GM21576 (cell line): Measurements from ENCODE around the gene MACROD2.

Experiments
- ATAC-seq: cut with Tn5 transposase; IDR thresholded peaks from one replicate; pipeline ENCODE4 v1.9.1; 2021; ENCODE audit warnings: mild to moderate bottlenecking, moderate library complexity; ENCODE audit not compliant: unreplicated experiment

Gene MACROD2

GRCh38 chr20:14838663-14839628 lies 843.6 kb downstream of the MACROD2 start:
- ATAC-seq: peak; percentile 86

DNA sequence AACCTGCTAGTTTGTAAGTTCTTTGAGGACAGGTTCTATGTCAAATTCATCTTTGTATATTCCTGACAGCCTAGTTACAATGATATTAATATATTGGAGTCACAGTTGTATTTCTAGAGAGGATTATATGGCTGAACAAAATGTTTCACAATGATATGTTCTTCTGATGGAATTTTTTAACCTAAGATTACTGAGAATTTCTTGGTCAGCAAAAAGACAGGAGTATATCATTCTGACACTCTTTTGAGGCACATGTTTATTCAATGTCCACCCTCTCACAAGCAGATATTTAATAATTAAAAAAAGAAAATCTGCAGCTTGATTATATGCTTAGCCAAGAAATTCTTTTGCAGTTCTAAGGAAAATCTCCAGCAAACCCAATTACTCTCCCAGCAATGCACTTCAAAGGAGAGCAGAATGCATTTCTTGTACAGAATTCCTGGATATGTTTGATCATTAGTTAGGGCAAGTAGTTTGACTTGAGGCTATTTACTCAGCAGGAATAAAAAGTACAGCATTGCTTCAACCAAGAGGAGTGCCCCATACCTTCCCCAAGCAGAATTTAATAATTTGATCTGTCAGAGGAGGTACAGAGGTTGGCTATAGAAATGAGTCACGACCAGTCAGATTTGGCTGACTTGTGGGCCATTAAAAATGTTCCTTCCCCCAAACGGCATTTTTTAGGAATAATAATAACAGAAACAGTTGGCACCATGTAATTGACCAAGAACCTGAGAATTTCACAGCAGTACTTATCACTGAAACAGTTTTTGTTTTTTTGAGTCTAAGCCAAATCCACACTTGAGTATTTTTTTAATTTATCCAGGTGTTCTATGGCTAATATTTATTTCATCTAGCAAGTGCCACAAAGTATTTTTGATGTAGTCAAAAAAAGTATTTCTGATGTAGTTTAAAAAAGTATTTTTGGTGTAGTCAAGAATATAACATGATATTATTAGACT lies 850.2 kb downstream of the MACROD2 start:
- no peak for ATAC-seq

GRCh38 chr20:14848806-14849205 lies 853.5 kb downstream of the MACROD2 start:
- no peak for ATAC-seq

GRCh38 chr20:14853079-14853478 lies 857.8 kb downstream of the MACROD2 start:
- peak; percentile 62 for ATAC-seq

DNA sequence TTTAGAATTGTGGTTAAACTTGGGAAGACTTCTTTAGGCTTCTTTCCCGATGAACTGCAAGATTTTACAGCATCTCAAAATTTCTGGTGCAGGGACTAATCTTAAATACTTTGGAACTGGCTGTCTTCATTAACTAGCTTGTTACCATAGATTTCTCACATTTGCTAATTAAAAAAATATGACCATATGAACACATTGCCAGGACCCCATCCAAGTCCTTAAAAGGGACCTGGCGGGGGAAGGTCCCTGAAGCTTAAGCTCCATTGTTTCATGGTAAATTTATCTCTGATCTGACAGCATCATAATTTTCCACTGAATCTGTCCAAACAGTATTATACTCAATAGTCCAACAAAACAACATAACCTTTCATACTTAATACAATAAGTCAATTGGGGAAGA lies 859.9 kb downstream of the MACROD2 start:
- ATAC-seq: no peak

DNA sequence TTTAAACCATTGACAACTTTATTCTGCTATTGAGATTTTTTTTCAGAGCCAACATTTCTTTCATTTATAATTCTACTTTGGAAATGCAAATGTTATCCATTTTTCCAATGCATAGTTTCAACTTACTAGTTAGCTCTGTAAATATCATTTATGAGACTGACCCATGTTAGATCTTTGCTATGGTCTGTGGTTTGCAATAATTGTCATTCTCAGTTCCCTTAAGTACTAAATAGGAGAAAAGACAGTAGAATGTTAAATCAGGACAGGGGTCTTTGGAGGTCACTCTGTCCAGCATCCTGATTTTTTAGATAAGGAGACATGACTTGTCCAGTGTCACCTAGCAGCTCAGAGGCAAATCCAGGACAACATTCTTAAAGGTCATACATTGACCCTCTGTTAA lies 864.3 kb downstream of the MACROD2 start:
- no peak for ATAC-seq

GRCh38 chr20:14860410-14860814 lies 865.1 kb downstream of the MACROD2 start:
- no peak for ATAC-seq

DNA sequence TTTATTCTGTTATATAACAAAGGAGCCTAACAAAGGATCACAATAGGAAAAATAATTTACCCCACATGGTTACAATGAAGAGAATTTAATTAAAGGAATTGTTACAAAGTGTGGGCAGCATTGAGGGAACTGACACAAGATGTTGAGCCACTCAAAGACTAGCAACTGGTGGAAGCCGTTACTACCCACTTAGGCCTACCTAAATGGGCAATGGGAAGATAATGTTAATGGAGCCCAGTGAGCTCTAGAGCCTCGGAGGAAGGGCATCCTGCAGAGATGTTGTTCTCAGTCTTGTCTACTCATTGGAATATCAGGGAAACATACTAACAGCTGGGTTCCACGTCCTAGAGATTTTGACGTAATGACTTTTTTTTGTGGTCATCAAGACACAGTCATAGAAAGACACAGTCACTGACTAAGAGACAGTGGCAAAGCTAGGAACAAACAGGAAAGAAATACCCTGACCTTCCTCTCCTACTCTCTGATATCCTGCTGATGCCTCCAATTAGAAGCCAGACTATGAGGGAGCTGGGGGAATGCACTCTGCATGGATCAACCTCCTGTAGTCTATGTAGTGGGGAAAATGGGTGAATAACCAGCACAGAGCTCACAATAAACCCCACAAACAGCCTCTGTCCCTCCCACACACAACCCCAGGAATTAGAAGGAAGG lies 865.8 kb downstream of the MACROD2 start:
- ATAC-seq: no peak

DNA sequence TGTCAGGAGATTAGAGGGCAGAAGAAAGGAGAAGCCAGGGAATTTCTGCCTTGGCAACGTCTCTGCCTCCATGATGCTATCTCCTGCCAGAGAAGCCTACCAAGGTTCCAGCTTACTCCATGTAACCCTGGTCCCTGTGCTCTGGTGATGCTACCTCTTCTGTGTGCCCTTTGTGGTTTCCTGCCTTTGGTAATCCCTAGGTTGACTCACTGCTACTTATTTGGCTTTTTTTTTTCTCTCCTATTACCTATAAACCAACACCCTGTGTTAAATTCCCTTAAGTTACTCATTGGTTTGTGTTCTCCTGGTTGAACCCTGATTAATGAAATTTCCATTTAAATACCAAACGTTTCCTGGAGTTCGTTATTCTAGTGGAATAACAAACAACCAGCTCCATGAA lies 869.9 kb downstream of the MACROD2 start:
- ATAC-seq: no peak

GRCh38 chr20:14865731-14866130 lies 870.4 kb downstream of the MACROD2 start:
- ATAC-seq: no peak

GRCh38 chr20:14866841-14867514 lies 871.7 kb downstream of the MACROD2 start:
- no peak for ATAC-seq

DNA sequence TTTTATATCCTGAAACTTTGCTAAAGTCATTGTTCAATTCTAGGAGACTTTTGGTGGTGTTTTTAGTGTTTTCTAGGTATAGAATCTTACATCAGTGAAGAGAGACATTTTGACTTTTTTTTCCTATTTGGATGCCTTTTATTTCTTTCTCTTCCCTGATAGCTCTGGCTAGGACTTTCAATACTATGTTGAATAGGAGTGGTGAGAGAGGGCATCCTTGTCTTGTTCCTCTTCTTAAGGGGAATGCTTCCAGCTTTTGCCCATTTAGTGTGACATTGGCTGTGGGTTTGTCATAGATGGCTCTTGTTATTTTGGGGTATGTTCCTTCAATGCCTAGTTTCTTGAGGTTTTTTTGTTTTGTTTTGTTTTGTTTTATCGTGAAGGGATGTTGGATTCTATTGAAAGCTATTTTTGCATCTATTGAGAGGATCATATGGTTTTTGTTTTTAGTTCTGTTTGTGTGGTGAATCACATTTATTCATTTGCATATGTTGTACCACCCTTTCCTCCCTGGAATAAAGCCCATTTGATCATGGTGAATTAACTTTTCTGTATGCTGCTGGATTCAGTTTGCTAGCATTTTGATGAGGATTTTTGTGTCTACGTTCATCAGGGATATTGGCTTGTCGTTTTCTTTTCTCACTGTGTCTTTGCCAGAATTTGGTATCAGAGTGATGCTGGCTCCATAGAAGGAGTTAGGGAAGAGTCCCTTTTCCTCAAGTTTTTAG lies 882.1 kb downstream of the MACROD2 start:
- no peak for ATAC-seq

DNA sequence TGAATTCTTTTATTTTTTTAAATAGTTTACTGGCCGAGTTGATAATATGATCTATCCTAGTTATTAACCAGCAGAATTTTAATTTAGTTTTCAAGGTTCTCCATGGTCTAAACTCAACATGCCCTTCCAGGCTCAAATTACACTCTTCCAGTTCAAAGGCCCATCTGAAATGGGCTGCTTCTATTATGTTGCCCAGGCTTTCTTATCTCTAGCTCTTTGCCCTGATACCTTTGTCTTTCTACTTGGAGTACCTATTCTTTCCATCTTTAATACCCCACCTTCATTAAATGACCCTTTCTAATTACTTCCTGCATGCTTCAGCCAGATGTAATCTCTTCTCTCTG lies 883.3 kb downstream of the MACROD2 start:
- no peak for ATAC-seq

GRCh38 chr20:14879020-14879697 lies 883.8 kb downstream of the MACROD2 start:
- no peak for ATAC-seq

GRCh38 chr20:14879839-14880238 lies 884.5 kb downstream of the MACROD2 start:
- ATAC-seq: no peak

- ATAC-seq: no peak
Measured at GRCh38 chr20:14881518-14881917, 886.2 kb downstream of the MACROD2 start.

- ATAC-seq: no peak
Measured at GRCh38 chr20:14882157-14882556, 886.8 kb downstream of the MACROD2 start.

DNA sequence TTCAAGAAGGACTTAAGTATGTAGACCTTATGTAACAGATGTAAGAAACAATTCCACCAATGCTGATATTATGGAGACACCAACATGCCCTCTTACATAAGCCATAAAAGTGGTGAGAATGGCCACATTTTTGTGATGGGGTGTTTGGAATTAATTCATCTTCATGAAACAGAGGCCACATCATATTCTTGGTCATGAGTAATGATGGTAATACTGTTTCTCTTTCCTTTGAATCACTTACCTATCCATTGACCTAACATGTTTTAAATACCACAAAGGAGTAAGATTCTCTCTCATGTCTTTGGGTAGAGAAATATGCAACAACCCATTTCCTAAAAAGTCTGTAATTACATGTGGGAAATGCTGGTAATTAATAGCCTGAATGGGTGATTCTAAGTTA lies 887.5 kb downstream of the MACROD2 start:
- ATAC-seq: no peak

- ATAC-seq: no peak
Measured at GRCh38 chr20:14883324-14883723, 888.0 kb downstream of the MACROD2 start.
